Colonic mucosa (tissue), 4 donors: ENCODE results near the gene RASAL2. TPM values are rescaled to one million over a fixed set of nuclear protein-coding genes. Genes with fewer than 3 reads are reported as not detected.

Experiments used
- DNase-seq: peaks from one replicate; pipeline ENCODE4 v3.0.0-alpha.2; 2020
- H3K27ac ChIP-seq: fragments of 200-600 bp; one replicate; pipeline ENCODE4 v1.8.0; 2021
- H3K27me3 ChIP-seq: fragments of 200-600 bp; one replicate; pipeline ENCODE4 v1.8.0; 2021
- H3K36me3 ChIP-seq: fragments of 200-600 bp; one replicate; pipeline ENCODE4 v1.8.0; 2021
- H3K4me1 ChIP-seq: fragments of 200-600 bp; one replicate; pipeline ENCODE4 v1.8.0; 2021; ENCODE audit warnings: mild to moderate bottlenecking
- H3K4me3 ChIP-seq: fragments of 200-600 bp; one replicate; pipeline ENCODE4 v1.8.0; 2021
- H3K9ac ChIP-seq, 2 donors: one replicate each; pipeline ENCODE4 v1.7.0; 2013; ENCODE audit warnings: control low read depth in 2 of 2, low read depth in 2 of 2, low read length in 2 of 2
- H3K9me3 ChIP-seq: fragments of 200-600 bp; one replicate; pipeline ENCODE4 v1.8.0; 2021
- intact Hi-C: fragments of 100-400 bp; cut with DNase I; formaldehyde crosslinking; loops from one replicate; pipeline ENCODE4 v1.14.1; 2022
- total RNA-seq, 2 donors: library from RNA; stranded (reverse); fragmentation: NEBNext Ultra II Directional in 1 of 2; extraction: Animal tissue kit (Norgen Biotek cat#: 25700) in 1 of 2; gene quantifications; one replicate each; pipeline ENCODE4 v1.2.1, GENCODE V29; 2021
- TF ChIP-seq, protein P1 (sequence below): fragments of 200-600 bp; IDR thresholded peaks from one replicate; pipeline ENCODE4 v1.8.0; 2022; ENCODE audit warnings: antibody characterized with exemption, mild to moderate bottlenecking
- donor health status: healthy.
- donor health status: DM: no; HTN: no; CAD: no.
- donor health status: DM: no; HTN: no; CAD: no.

RASAL2 gene
- total RNA-seq, 2 donors from 2014 or later = 9.7 to 11.8 TPM

DNA sequence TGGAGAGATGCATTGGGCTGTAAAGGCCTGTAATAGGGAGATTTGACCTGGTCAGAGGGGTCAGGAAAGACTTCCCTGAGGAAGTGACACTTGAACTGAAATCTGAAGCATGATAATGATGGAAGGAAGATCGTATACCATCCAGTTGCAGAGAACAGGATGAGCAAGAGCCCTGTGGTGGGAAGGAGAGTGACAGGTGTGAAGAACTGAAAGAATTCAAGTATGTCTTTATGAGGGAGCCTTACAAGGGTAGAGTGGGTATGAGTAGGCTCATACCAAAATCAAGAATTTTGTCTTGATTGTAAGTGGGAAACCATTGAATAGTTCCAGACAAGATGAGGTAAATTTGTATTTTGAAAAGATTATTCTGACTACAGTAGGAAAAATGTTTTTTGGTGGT is 129.4 kb downstream of the RASAL2 start:
- Histone ChIP-seq H3K9me3 (no peaks in the 10 kb centered on the region), H3K9ac (no peak overlapping the region), H3K27ac (no peak overlapping the region), H3K4me3 (no peak overlapping the region), H3K4me1 (no peaks in the 10 kb centered on the region), H3K27me3 (no peaks in the 10 kb centered on the region), H3K36me3 (no peaks in the 10 kb centered on the region)
- TF ChIP-seq, protein P1, sequence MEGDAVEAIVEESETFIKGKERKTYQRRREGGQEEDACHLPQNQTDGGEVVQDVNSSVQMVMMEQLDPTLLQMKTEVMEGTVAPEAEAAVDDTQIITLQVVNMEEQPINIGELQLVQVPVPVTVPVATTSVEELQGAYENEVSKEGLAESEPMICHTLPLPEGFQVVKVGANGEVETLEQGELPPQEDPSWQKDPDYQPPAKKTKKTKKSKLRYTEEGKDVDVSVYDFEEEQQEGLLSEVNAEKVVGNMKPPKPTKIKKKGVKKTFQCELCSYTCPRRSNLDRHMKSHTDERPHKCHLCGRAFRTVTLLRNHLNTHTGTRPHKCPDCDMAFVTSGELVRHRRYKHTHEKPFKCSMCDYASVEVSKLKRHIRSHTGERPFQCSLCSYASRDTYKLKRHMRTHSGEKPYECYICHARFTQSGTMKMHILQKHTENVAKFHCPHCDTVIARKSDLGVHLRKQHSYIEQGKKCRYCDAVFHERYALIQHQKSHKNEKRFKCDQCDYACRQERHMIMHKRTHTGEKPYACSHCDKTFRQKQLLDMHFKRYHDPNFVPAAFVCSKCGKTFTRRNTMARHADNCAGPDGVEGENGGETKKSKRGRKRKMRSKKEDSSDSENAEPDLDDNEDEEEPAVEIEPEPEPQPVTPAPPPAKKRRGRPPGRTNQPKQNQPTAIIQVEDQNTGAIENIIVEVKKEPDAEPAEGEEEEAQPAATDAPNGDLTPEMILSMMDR = no peak
- no peak for DNase-seq
- intact Hi-C loops = no loop called here

DNA sequence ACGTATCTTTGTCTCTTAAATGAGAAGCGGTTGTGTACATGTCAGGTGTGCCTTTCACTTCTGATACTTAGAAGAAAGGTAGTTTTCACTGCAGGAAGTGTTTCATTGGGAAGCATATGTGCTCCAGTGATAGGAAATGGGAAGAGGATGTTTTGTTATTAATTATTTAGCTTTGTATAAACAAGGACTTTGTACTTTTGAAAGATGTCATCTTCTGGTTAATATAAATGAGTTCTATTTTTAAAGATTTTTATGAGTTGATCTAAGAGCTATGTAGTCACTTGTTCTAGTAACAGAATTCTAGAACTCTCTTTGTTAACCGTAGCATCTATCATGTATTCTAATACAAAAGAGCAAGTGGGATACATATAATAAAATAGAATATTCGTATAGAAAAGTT is 130.5 kb downstream of the RASAL2 start:
- Histone ChIP-seq H3K27me3 (no peaks in the 10 kb centered on the region), H3K9me3 (no peaks in the 10 kb centered on the region), H3K9ac (no peak overlapping the region), H3K4me3 (no peak overlapping the region), H3K4me1 (no peaks in the 10 kb centered on the region), H3K27ac (no peak overlapping the region), H3K36me3 (no peaks in the 10 kb centered on the region)
- intact Hi-C loops = no loop called here
- TF ChIP-seq, protein P1 = no peak
- DNase-seq = no peak

DNA sequence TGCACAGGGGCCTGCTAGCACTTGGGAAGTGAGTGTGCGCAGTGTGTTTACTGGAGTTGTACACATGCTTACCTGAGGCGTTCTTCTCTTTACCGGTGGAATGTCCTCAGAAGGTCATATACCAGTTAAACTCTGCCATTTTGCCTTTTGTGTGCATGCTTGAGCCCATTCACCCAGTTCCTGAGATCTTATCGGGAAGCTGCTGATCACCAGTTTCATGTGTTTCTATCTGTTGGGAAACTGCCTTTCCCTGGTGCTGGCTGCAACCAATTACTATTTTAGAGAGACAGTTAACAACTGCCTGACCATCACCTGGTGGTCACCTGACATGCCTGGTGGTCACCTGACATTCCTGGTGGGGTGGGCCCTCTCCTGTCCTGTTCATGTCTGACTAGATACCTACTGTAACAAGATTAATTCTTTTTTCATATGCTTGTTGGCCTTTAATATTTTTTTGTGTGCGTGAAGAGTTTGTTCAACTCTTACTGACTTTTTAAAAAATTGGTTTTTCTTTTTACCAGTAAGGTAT is 137.0 kb downstream of the RASAL2 start:
- Histone ChIP-seq H3K9ac (no peak overlapping the region), H3K27ac (no peak overlapping the region), H3K36me3 (no peaks in the 10 kb centered on the region), H3K27me3 (no peaks in the 10 kb centered on the region), H3K4me3 (no peak overlapping the region), H3K4me1 (no peaks in the 10 kb centered on the region), H3K9me3 (no peaks in the 10 kb centered on the region)
- TF ChIP-seq, protein P1 = no peak
- intact Hi-C loops = no loop called here
- no peak for DNase-seq

DNA sequence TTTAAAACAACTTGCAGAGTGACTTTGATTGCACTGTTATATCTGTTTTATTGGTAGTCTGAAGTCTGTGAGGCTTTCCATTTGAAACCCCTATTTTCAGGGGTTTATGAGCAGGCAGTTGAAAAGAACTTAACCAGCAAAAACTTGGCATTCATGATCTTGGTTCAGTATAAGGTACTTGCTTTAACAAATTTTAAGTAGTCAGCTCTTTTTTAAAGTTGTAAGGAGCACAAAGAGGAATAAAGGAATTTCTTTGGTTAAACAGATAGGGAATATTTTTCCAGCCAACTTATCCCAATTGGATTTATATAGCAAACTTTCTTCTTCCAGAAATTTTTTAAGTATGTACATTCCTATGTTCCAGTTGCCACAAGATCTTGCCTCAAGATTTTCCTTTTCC is 138.2 kb downstream of the RASAL2 start:
- TF ChIP-seq, protein P1 = no peak
- Histone ChIP-seq H3K9ac (no peak overlapping the region), H3K27me3 (no peaks in the 10 kb centered on the region), H3K9me3 (no peaks in the 10 kb centered on the region), H3K4me1 (no peaks in the 10 kb centered on the region), H3K4me3 (no peak overlapping the region), H3K36me3 (no peaks in the 10 kb centered on the region), H3K27ac (no peak overlapping the region)
- intact Hi-C loops = no loop called here
- no peak for DNase-seq

DNA sequence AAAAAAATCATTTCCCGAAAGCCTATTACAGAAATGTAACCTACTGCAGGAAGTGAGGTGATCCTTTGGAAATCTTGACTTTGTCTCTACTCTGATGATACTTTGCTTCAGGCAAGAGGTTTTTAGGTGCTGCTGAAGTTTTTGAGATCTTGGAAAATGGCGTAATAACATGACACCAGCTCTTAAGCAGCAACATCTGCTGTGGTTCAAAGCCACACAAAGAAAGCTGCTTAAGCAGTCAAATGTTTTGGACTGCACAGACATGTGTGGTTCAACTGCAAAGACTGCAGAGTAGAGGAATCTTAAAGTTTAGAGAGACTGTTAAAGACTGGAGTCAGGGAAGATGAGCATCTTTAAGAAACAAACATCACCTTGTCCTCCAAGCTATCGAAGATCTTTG is 139.0 kb downstream of the RASAL2 start:
- Histone ChIP-seq H3K27me3 (no peaks in the 10 kb centered on the region), H3K9me3 (no peaks in the 10 kb centered on the region), H3K9ac (no peak overlapping the region), H3K27ac (no peak overlapping the region), H3K36me3 (no peaks in the 10 kb centered on the region), H3K4me1 (no peaks in the 10 kb centered on the region), H3K4me3 (no peak overlapping the region)
- intact Hi-C loops = no loop called here
- TF ChIP-seq, protein P1 = no peak
- DNase-seq = no peak
